IPS-18a (cell line): Measurements from ENCODE around the gene NT5DC4.

ENCODE experiments used
- H3K27ac ChIP-seq: one replicate; pipeline ENCODE4 v1.5.1; 2013; ENCODE audit warnings: low read length
- H3K27me3 ChIP-seq: one replicate; pipeline ENCODE4 v1.6.1; 2013; ENCODE audit warnings: mild to moderate bottlenecking, low read length; ENCODE audit not compliant: control insufficient read depth, insufficient read depth
- H3K36me3 ChIP-seq: one replicate; pipeline ENCODE4 v1.6.1; 2013; ENCODE audit warnings: low read depth, low read length; ENCODE audit not compliant: control insufficient read depth
- H3K4me1 ChIP-seq: one replicate; pipeline ENCODE4 v1.6.1; 2013; ENCODE audit warnings: low read depth, low read length; ENCODE audit not compliant: control insufficient read depth
- H3K4me3 ChIP-seq: one replicate; pipeline ENCODE4 v1.5.1; 2013; ENCODE audit warnings: low read length
- H3K9ac ChIP-seq: one replicate; pipeline ENCODE4 v1.6.1; 2013; ENCODE audit warnings: mild to moderate bottlenecking, low read length, moderate library complexity
- H3K9me3 ChIP-seq: one replicate; pipeline ENCODE4 v1.6.1; 2013; ENCODE audit warnings: low read depth, low read length; ENCODE audit not compliant: control insufficient read depth

The NT5DC4 gene

GRCh38 chr2:112764071-112765044, 43.5 kb downstream of the NT5DC4 start, which contains the start of gene CKAP2L:
Gene CKAP2L, minus strand, starts transcription at chr2:112764609. Its CDS starts 11 bp downstream, at chr2:112764598.
- Histone ChIP-seq H3K36me3 (peaks cover 11% of the 10 kb centered on the region), H3K4me3 (peak within 1 kb of the TSS; percentile 99), H3K27ac (no peak within 1 kb of the TSS), H3K9me3 (no peaks in the 10 kb centered on the region), H3K4me1 (peaks cover 12% of the 10 kb centered on the region), H3K9ac (peak within 1 kb of the TSS; percentile 63), H3K27me3 (no peaks in the 10 kb centered on the region)

- H3K27ac ChIP-seq, result no peak overlapping the region
These were observed 44.4 kb downstream of the NT5DC4 start for GRCh38 chr2:112765251-112765650.

GRCh38 chr2:112767693-112768330, 47.0 kb downstream of the NT5DC4 start:
- peaks cover 12% of the 10 kb centered on the region for H3K4me1 ChIP-seq
- no peaks in the 10 kb centered on the region for H3K36me3 ChIP-seq
- no peak overlapping the region for H3K4me3 ChIP-seq
- H3K9ac ChIP-seq, result no peak overlapping the region
- H3K9me3 ChIP-seq, result no peaks in the 10 kb centered on the region
- H3K27me3 ChIP-seq, result no peaks in the 10 kb centered on the region
- no peak overlapping the region for H3K27ac ChIP-seq

More at GRCh38 chr2:112765251-112765650, 44.4 kb downstream of the NT5DC4 start:
- peak overlapping the region; percentile 99 for H3K4me3 ChIP-seq
- H3K9me3 ChIP-seq, result no peaks in the 10 kb centered on the region
- no peaks in the 10 kb centered on the region for H3K27me3 ChIP-seq
- H3K4me1 ChIP-seq, result peaks cover 12% of the 10 kb centered on the region
- peak overlapping the region; percentile 34 for H3K9ac ChIP-seq
- peaks cover 2% of the 10 kb centered on the region for H3K36me3 ChIP-seq

- H3K4me1 ChIP-seq, result peaks cover 6% of the 10 kb centered on the region
These were observed 47.6 kb downstream of the NT5DC4 start for GRCh38 chr2:112768432-112768831.

GRCh38 chr2:112772322-112772721, 51.5 kb downstream of the NT5DC4 start:
- H3K27ac ChIP-seq, result no peak overlapping the region
- H3K9me3 ChIP-seq, result no peaks in the 10 kb centered on the region
- H3K4me3 ChIP-seq, result no peak overlapping the region
- no peaks in the 10 kb centered on the region for H3K27me3 ChIP-seq
- no peaks in the 10 kb centered on the region for H3K4me1 ChIP-seq
- H3K36me3 ChIP-seq, result no peaks in the 10 kb centered on the region
- H3K9ac ChIP-seq, result no peak overlapping the region

More at GRCh38 chr2:112768432-112768831, 47.6 kb downstream of the NT5DC4 start:
- Histone ChIP-seq H3K4me3 (no peak overlapping the region), H3K27me3 (no peaks in the 10 kb centered on the region), H3K9me3 (no peaks in the 10 kb centered on the region), H3K36me3 (no peaks in the 10 kb centered on the region), H3K27ac (no peak overlapping the region), H3K9ac (no peak overlapping the region)

GRCh38 chr2:112772911-112773475, 52.2 kb downstream of the NT5DC4 start:
- Histone ChIP-seq H3K9me3 (no peaks in the 10 kb centered on the region), H3K27me3 (no peaks in the 10 kb centered on the region), H3K4me1 (no peaks in the 10 kb centered on the region), H3K27ac (no peak overlapping the region), H3K36me3 (no peaks in the 10 kb centered on the region), H3K4me3 (no peak overlapping the region), H3K9ac (no peak overlapping the region)

GRCh38 chr2:112773556-112773955, 52.7 kb downstream of the NT5DC4 start:
- Histone ChIP-seq H3K27ac (no peak overlapping the region), H3K9ac (no peak overlapping the region), H3K27me3 (no peaks in the 10 kb centered on the region), H3K4me1 (no peaks in the 10 kb centered on the region), H3K9me3 (no peaks in the 10 kb centered on the region), H3K4me3 (no peak overlapping the region), H3K36me3 (no peaks in the 10 kb centered on the region)

GRCh38 chr2:112774536-112775285, 53.9 kb downstream of the NT5DC4 start:
- no peaks in the 10 kb centered on the region for H3K9me3 ChIP-seq
- H3K27ac ChIP-seq, result no peak overlapping the region
- H3K27me3 ChIP-seq, result no peaks in the 10 kb centered on the region
- H3K4me1 ChIP-seq, result no peaks in the 10 kb centered on the region
- H3K9ac ChIP-seq, result no peak overlapping the region
- H3K4me3 ChIP-seq, result no peak overlapping the region
- H3K36me3 ChIP-seq, result no peaks in the 10 kb centered on the region

GRCh38 chr2:112776113-112776512, 55.3 kb downstream of the NT5DC4 start:
- no peak overlapping the region for H3K4me3 ChIP-seq
- no peaks in the 10 kb centered on the region for H3K4me1 ChIP-seq
- no peaks in the 10 kb centered on the region for H3K36me3 ChIP-seq
- H3K9me3 ChIP-seq, result no peaks in the 10 kb centered on the region
- H3K27me3 ChIP-seq, result no peaks in the 10 kb centered on the region
- no peak overlapping the region for H3K27ac ChIP-seq
- no peak overlapping the region for H3K9ac ChIP-seq

- Histone ChIP-seq H3K36me3 (no peaks in the 10 kb centered on the region), H3K9me3 (no peaks in the 10 kb centered on the region), H3K27ac (no peak overlapping the region), H3K4me3 (no peak overlapping the region), H3K27me3 (no peaks in the 10 kb centered on the region), H3K4me1 (no peaks in the 10 kb centered on the region), H3K9ac (no peak overlapping the region)
These were observed 56.2 kb downstream of the NT5DC4 start for GRCh38 chr2:112777036-112777435.

GRCh38 chr2:112779598-112779997, 58.8 kb downstream of the NT5DC4 start:
- H3K9ac ChIP-seq, result no peak overlapping the region
- peaks cover 14% of the 10 kb centered on the region for H3K4me1 ChIP-seq
- no peaks in the 10 kb centered on the region for H3K9me3 ChIP-seq
- H3K4me3 ChIP-seq, result no peak overlapping the region
- no peaks in the 10 kb centered on the region for H3K27me3 ChIP-seq
- no peak overlapping the region for H3K27ac ChIP-seq
- H3K36me3 ChIP-seq, result no peaks in the 10 kb centered on the region
